Measurements from ENCODE around the gene IL2RA. TPM values are rescaled to one million over a fixed set of nuclear protein-coding genes. Genes with fewer than 3 reads are reported as not detected.

IL2RA gene
- total RNA-seq, 1 donor: not detected

DNA sequence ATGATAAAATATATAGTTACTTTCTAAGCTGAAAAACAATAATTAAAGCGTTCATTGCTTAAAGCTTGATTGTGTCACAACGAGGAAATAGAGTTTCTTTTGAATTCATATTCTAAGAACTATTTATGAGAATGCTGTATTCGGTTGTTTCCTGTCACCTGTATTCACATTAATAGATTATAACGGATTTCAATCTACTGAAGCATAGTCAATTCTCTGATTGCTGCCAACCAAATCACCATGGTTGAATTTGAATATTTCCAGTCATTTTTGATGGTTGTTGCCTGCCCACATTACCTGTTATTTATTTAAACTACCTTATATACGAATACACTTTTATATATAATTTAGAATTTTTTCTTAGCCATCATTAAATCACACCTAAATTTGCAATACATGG lies 22.0 kb downstream of the IL2RA start:
- Histone ChIP-seq H3K9me3 (ENCODE audit: low read depth, low read length) (no peaks in the 10 kb centered on the region), H3K27me3 (ENCODE audit: insufficient read depth, low read length) (peaks cover 42% of the 10 kb centered on the region), H2AFZ (ENCODE audit: low read length) (no peak overlapping the region), H3K4me2 (ENCODE audit: insufficient read depth, low read length) (no peak overlapping the region), H3K27ac (ENCODE audit: low read depth, low read length) (no peak overlapping the region), H3K4me3 (ENCODE audit: insufficient read depth, low read length) (no peak overlapping the region), H3K79me2 (ENCODE audit: insufficient read depth, low read length) (no peaks in the 10 kb centered on the region), H4K20me1 (ENCODE audit: insufficient read depth, low read length) (no peaks in the 10 kb centered on the region), H3K36me3 (ENCODE audit: insufficient read depth, low read length) (no peaks in the 10 kb centered on the region), H3K4me1 (ENCODE audit: insufficient read depth, low read length) (no peaks in the 10 kb centered on the region)
- DNase-seq (ENCODE audit: insufficient read length, low spot score, missing footprints): no peak
- TF ChIP-seq, protein P1, sequence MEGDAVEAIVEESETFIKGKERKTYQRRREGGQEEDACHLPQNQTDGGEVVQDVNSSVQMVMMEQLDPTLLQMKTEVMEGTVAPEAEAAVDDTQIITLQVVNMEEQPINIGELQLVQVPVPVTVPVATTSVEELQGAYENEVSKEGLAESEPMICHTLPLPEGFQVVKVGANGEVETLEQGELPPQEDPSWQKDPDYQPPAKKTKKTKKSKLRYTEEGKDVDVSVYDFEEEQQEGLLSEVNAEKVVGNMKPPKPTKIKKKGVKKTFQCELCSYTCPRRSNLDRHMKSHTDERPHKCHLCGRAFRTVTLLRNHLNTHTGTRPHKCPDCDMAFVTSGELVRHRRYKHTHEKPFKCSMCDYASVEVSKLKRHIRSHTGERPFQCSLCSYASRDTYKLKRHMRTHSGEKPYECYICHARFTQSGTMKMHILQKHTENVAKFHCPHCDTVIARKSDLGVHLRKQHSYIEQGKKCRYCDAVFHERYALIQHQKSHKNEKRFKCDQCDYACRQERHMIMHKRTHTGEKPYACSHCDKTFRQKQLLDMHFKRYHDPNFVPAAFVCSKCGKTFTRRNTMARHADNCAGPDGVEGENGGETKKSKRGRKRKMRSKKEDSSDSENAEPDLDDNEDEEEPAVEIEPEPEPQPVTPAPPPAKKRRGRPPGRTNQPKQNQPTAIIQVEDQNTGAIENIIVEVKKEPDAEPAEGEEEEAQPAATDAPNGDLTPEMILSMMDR (IDR thresholded peaks at IDR 0.05; ENCODE audit: extremely low read depth, low read depth, low read length): no peak

GRCh38 chr10:6039711-6040110 lies 22.5 kb downstream of the IL2RA start:
- H3K9me3 ChIP-seq (ENCODE audit: low read depth, low read length): no peaks in the 10 kb centered on the region
- no peak overlapping the region for H2AFZ ChIP-seq (ENCODE audit: low read length)
- no peak overlapping the region for H3K27ac ChIP-seq (ENCODE audit: low read depth, low read length)
- H3K4me2 ChIP-seq (ENCODE audit: insufficient read depth, low read length): no peak overlapping the region
- TF ChIP-seq, protein P1 (IDR thresholded peaks at IDR 0.05; ENCODE audit: extremely low read depth, low read depth, low read length): no peak
- H3K36me3 ChIP-seq (ENCODE audit: insufficient read depth, low read length): no peaks in the 10 kb centered on the region
- no peaks in the 10 kb centered on the region for H4K20me1 ChIP-seq (ENCODE audit: insufficient read depth, low read length)
- peaks cover 38% of the 10 kb centered on the region for H3K27me3 ChIP-seq (ENCODE audit: insufficient read depth, low read length)
- no peaks in the 10 kb centered on the region for H3K79me2 ChIP-seq (ENCODE audit: insufficient read depth, low read length)
- no peak overlapping the region for H3K4me3 ChIP-seq (ENCODE audit: insufficient read depth, low read length)
- H3K4me1 ChIP-seq (ENCODE audit: insufficient read depth, low read length): no peaks in the 10 kb centered on the region
- DNase-seq (ENCODE audit: insufficient read length, low spot score, missing footprints): no peak

GRCh38 chr10:6038071-6038631 lies 24.0 kb downstream of the IL2RA start:
- Histone ChIP-seq H3K4me1 (ENCODE audit: insufficient read depth, low read length) (no peaks in the 10 kb centered on the region), H3K27me3 (ENCODE audit: insufficient read depth, low read length) (peaks cover 35% of the 10 kb centered on the region), H2AFZ (ENCODE audit: low read length) (no peak overlapping the region), H3K4me3 (ENCODE audit: insufficient read depth, low read length) (no peak overlapping the region), H3K27ac (ENCODE audit: low read depth, low read length) (no peak overlapping the region), H3K79me2 (ENCODE audit: insufficient read depth, low read length) (no peaks in the 10 kb centered on the region), H4K20me1 (ENCODE audit: insufficient read depth, low read length) (no peaks in the 10 kb centered on the region), H3K36me3 (ENCODE audit: insufficient read depth, low read length) (no peaks in the 10 kb centered on the region), H3K9me3 (ENCODE audit: low read depth, low read length) (no peaks in the 10 kb centered on the region), H3K4me2 (ENCODE audit: insufficient read depth, low read length) (no peak overlapping the region)
- TF ChIP-seq, protein P1 (IDR thresholded peaks at IDR 0.05; ENCODE audit: extremely low read depth, low read depth, low read length): no peak
- DNase-seq (ENCODE audit: insufficient read length, low spot score, missing footprints): no peak

DNA sequence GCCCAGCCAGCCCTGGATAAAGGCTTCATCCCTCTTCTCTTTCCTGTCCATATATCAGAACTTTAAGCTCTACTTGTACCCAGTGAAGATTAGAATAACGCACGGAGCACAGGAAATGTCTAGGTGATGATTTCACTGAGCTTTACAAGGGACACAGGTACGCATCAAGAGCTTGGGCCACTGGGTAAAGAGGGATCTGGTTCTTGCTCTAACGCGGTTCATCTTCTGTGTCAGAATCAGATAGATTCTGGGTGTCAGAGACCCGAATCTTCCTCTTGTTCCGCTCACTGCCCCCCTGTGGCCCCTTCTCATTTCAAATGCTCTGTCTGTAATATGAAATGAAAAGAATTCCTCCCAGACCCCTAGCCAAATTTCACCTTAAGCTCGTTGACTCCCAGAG lies 24.7 kb downstream of the IL2RA start:
- H3K4me3 ChIP-seq (ENCODE audit: insufficient read depth, low read length): no peak overlapping the region
- H3K4me2 ChIP-seq (ENCODE audit: insufficient read depth, low read length): no peak overlapping the region
- TF ChIP-seq, protein P1 (IDR thresholded peaks at IDR 0.05; ENCODE audit: extremely low read depth, low read depth, low read length): no peak
- H3K79me2 ChIP-seq (ENCODE audit: insufficient read depth, low read length): no peaks in the 10 kb centered on the region
- no peaks in the 10 kb centered on the region for H4K20me1 ChIP-seq (ENCODE audit: insufficient read depth, low read length)
- H3K9me3 ChIP-seq (ENCODE audit: low read depth, low read length): no peaks in the 10 kb centered on the region
- H3K4me1 ChIP-seq (ENCODE audit: insufficient read depth, low read length): no peaks in the 10 kb centered on the region
- H2AFZ ChIP-seq (ENCODE audit: low read length): no peak overlapping the region
- no peak for DNase-seq (ENCODE audit: insufficient read length, low spot score, missing footprints)
- H3K27ac ChIP-seq (ENCODE audit: low read depth, low read length): no peak overlapping the region
- no peaks in the 10 kb centered on the region for H3K36me3 ChIP-seq (ENCODE audit: insufficient read depth, low read length)
- peaks cover 33% of the 10 kb centered on the region for H3K27me3 ChIP-seq (ENCODE audit: insufficient read depth, low read length)
